GM18868 (cell line): Measurements from ENCODE around the gene WNK2.

Experiments
- ATAC-seq: cut with Tn5 transposase; IDR thresholded peaks from one replicate; pipeline ENCODE4 v1.9.1; 2021; ENCODE audit warnings: mild to moderate bottlenecking, moderate library complexity; ENCODE audit not compliant: unreplicated experiment

Gene WNK2

GRCh38 chr9:93184432-93185265, 710 bp downstream of the WNK2 start:
- no peak for ATAC-seq

- no peak for ATAC-seq
Measured at GRCh38 chr9:93185266-93186214, 1.6 kb downstream of the WNK2 start.

GRCh38 chr9:93186215-93186945, 2.4 kb downstream of the WNK2 start:
- no peak for ATAC-seq

- no peak for ATAC-seq
Measured at GRCh38 chr9:93187047-93187446, 3.1 kb downstream of the WNK2 start.

GRCh38 chr9:93187574-93187973, 3.6 kb downstream of the WNK2 start:
- no peak for ATAC-seq

GRCh38 chr9:93188426-93189368, 4.8 kb downstream of the WNK2 start:
- ATAC-seq = no peak

GRCh38 chr9:93189369-93190132, 5.6 kb downstream of the WNK2 start:
- ATAC-seq = no peak

- ATAC-seq = no peak
Measured at GRCh38 chr9:93190133-93190525, 6.2 kb downstream of the WNK2 start.

- no peak for ATAC-seq
Measured at GRCh38 chr9:93190656-93191353, 6.9 kb downstream of the WNK2 start.

GRCh38 chr9:93191354-93191660, 7.4 kb downstream of the WNK2 start:
- ATAC-seq = no peak

GRCh38 chr9:93192721-93193387, 8.9 kb downstream of the WNK2 start:
- no peak for ATAC-seq

GRCh38 chr9:93193388-93194220, 9.7 kb downstream of the WNK2 start:
- no peak for ATAC-seq

GRCh38 chr9:93194221-93194625, 10.3 kb downstream of the WNK2 start:
- no peak for ATAC-seq

GRCh38 chr9:93194641-93195040, 10.7 kb downstream of the WNK2 start:
- no peak for ATAC-seq

- ATAC-seq = no peak
Measured at GRCh38 chr9:93196096-93197055, 12.4 kb downstream of the WNK2 start.

GRCh38 chr9:93197670-93198069, 13.7 kb downstream of the WNK2 start:
- ATAC-seq = no peak
